Uterus (tissue), 4 donors: ENCODE data around the gene MDC1. TPM values are rescaled to one million over a fixed set of nuclear protein-coding genes. Genes with fewer than 3 reads are reported as not detected.

Source experiments
- DNase-seq, 2 donors: peaks; one replicate each; pipeline ENCODE4 v3.0.0-alpha.2; 2019 to 2020
- H3K27ac ChIP-seq, 2 donors: fragments of 200-600 bp; sonication (generic); 1 replicate in 1 of 2; 2 replicates in 1 of 2; pipeline ENCODE4 v1.5.1; 2016 to 2018
- H3K27me3 ChIP-seq, 2 donors: fragments of 200-600 bp; sonication (generic); one replicate each; pipeline ENCODE4 v1.5.1; 2018 to 2019; ENCODE audit warnings: control low read depth in 1 of 2
- H3K36me3 ChIP-seq, 2 donors: fragments of 200-600 bp; sonication (generic); one replicate each; pipeline ENCODE4 v1.5.1; 2019; ENCODE audit warnings: control low read depth in 1 of 2
- H3K4me1 ChIP-seq, 2 donors: fragments of 200-600 bp; sonication (generic); one replicate each; pipeline ENCODE4 v1.5.1; 2018 to 2019; ENCODE audit warnings: control low read depth in 1 of 2
- H3K4me3 ChIP-seq, 2 donors: fragments of 200-600 bp; sonication (generic); 1 replicate in 1 of 2; 2 replicates in 1 of 2; pipeline ENCODE4 v1.5.1; 2018 to 2019; ENCODE audit warnings: mild to moderate bottlenecking in 1 of 2
- H3K9me3 ChIP-seq, 2 donors: fragments of 200-600 bp; sonication (generic); one replicate each; pipeline ENCODE4 v1.5.1; 2019; ENCODE audit warnings: control low read depth in 1 of 2
- CTCF ChIP-seq, 4 experiments: fragments of 200-600 bp in 2 of 4; fragments of 450-650 bp in 2 of 4; sonication (generic) in 2 of 4; IDR thresholded peaks; one replicate each; pipeline ENCODE4 v1.5.1; 2016 to 2019; ENCODE audit warnings: antibody characterized with exemption in 4 of 4, mild to moderate bottlenecking in 2 of 4, moderate library complexity in 1 of 4
- POLR2A ChIP-seq, 2 donors: fragments of 450-650 bp; IDR thresholded peaks; one replicate each; pipeline ENCODE4 v1.6.1; 2016; ENCODE audit warnings: antibody characterized with exemption in 2 of 2, mild to moderate bottlenecking in 1 of 2, moderate library complexity in 1 of 2
- intact Hi-C: fragments of 100-400 bp; cut with DNase I; formaldehyde crosslinking; loops from one replicate; pipeline ENCODE4 v1.15.1; 2023; ENCODE audit warnings: low total_unique reads
- total RNA-seq, 4 donors: library from RNA; depleted of rRNA in 3 of 4; stranded (reverse); fragments of >200 nt in 3 of 4; gene quantifications; one replicate each; pipeline versions ENCODE4 v1.1.0 to v1.2.4, GENCODE V29; 2014 to 2023
- donor health status: DM: yes; HTN: yes; CAD: no.

Gene MDC1
- total RNA-seq, 4 donors from 2014 or later = 3.1 to 61.9 (median 10.2) TPM

GRCh38 chr6:30707281-30707850 lies 9.7 kb downstream of the MDC1 start:
- H3K27me3 ChIP-seq = no peaks in the 10 kb centered on the region
- H3K4me1 ChIP-seq = no peaks in the 10 kb centered on the region
- no peaks in the 10 kb centered on the region for H3K36me3 ChIP-seq
- TF ChIP-seq CTCF (IDR thresholded peaks at IDR 0.05) (no peak), POLR2A (IDR thresholded peaks at IDR 0.05) (no peak)
- no peak overlapping the region for H3K27ac ChIP-seq
- H3K4me3 ChIP-seq = no peak overlapping the region
- no peaks in the 10 kb centered on the region for H3K9me3 ChIP-seq
- intact Hi-C loops = no loop called here
- DNase-seq = no peak

GRCh38 chr6:30705620-30706019 lies 11.5 kb downstream of the MDC1 start:
- Histone ChIP-seq H3K4me1 (no peaks in the 10 kb centered on the region), H3K9me3 (no peaks in the 10 kb centered on the region), H3K36me3 (no peaks in the 10 kb centered on the region), H3K27ac (no peak overlapping the region), H3K27me3 (no peaks in the 10 kb centered on the region), H3K4me3 (no peak overlapping the region)
- DNase-seq = no peak
- no peak for TF ChIP-seq CTCF (IDR thresholded peaks at IDR 0.05)
- TF ChIP-seq POLR2A (IDR thresholded peaks at IDR 0.05) = no peak
- intact Hi-C loops = no loop called here

GRCh38 chr6:30703821-30704220 lies 13.3 kb downstream of the MDC1 start:
- intact Hi-C loops = no loop called here
- no peaks in the 10 kb centered on the region for H3K27me3 ChIP-seq
- no peak overlapping the region for H3K27ac ChIP-seq
- no peaks in the 10 kb centered on the region for H3K4me1 ChIP-seq
- DNase-seq = no peak
- H3K36me3 ChIP-seq = no peaks in the 10 kb centered on the region
- H3K9me3 ChIP-seq = no peaks in the 10 kb centered on the region
- H3K4me3 ChIP-seq = no peak overlapping the region
- TF ChIP-seq POLR2A (IDR thresholded peaks at IDR 0.05) (no peak), CTCF (IDR thresholded peaks at IDR 0.05) (no peak)

- Histone ChIP-seq H3K36me3 (no peaks in the 10 kb centered on the region), H3K4me3 (no peak overlapping the region), H3K4me1 (no peaks in the 10 kb centered on the region), H3K27me3 (no peaks in the 10 kb centered on the region), H3K27ac (no peak overlapping the region), H3K9me3 (no peaks in the 10 kb centered on the region)
- intact Hi-C loops = no loop called here
- TF ChIP-seq CTCF (IDR thresholded peaks at IDR 0.05) = no peak
- TF ChIP-seq POLR2A (IDR thresholded peaks at IDR 0.05) = no peak
- DNase-seq = no peak
Measured at GRCh38 chr6:30703011-30703410, 14.1 kb downstream of the MDC1 start.

GRCh38 chr6:30700340-30700739 lies 16.7 kb downstream of the MDC1 start:
- H3K36me3 ChIP-seq = no peaks in the 10 kb centered on the region
- no peaks in the 10 kb centered on the region for H3K27me3 ChIP-seq
- H3K4me3 ChIP-seq = no peak overlapping the region
- H3K27ac ChIP-seq = no peak overlapping the region
- intact Hi-C loops = no loop called here
- H3K9me3 ChIP-seq = no peaks in the 10 kb centered on the region
- H3K4me1 ChIP-seq = no peaks in the 10 kb centered on the region
- TF ChIP-seq POLR2A (IDR thresholded peaks at IDR 0.05) (no peak), CTCF (IDR thresholded peaks at IDR 0.05) (no peak)
- DNase-seq = no peak
